Urinary bladder (tissue), 4 donors: ENCODE data around the gene PRODH2. TPM values are rescaled to one million over a fixed set of nuclear protein-coding genes. Genes with fewer than 3 reads are reported as not detected.

Experiments used
- DNase-seq: peaks from one replicate; pipeline ENCODE4 v3.0.0-alpha.2; 2015; ENCODE audit errors: extremely low spot score
- H3K27ac ChIP-seq: one replicate; pipeline ENCODE4 v1.5.1; 2013; ENCODE audit warnings: low read depth, mild to moderate bottlenecking, moderate library complexity
- H3K36me3 ChIP-seq: one replicate; pipeline ENCODE4 v1.6.1; 2013; ENCODE audit warnings: mild to moderate bottlenecking, moderate library complexity; ENCODE audit not compliant: insufficient read depth
- H3K4me1 ChIP-seq: one replicate; pipeline ENCODE4 v1.6.1; 2013; ENCODE audit warnings: mild to moderate bottlenecking, moderate library complexity; ENCODE audit not compliant: insufficient read depth
- H3K4me3 ChIP-seq: one replicate; pipeline ENCODE4 v1.5.1; 2013; ENCODE audit warnings: low read depth, low read length
- WGBS: extraction: QIAGEN DNeasy Blood & Tissue Kit; methylation state at CpG from one replicate; pipeline ENCODE4 v1.1.7; 2013; 5-methylcytosine and 5-hydroxymethylcytosine counted together
- polyA plus RNA-seq: library from polyadenylated mRNA; stranded (reverse); fragments of 200-250 nt; gene quantifications from one replicate; pipeline ENCODE4 v1.2.3, GENCODE V29; 2013
- total RNA-seq: library from RNA; depleted of rRNA; stranded (reverse); fragments of >200 nt; gene quantifications from one replicate; pipeline ENCODE4 v1.2.3, GENCODE V29; 2014
- donor health status: healthy with polysubstance abuse.
- donor health status: healthy.

Gene PRODH2
- total RNA-seq: not detected
- polyA plus RNA-seq: 0.18 TPM

- no peaks in the 10 kb centered on the region for H3K4me1 ChIP-seq
- no peak within 1 kb of the TSS for H3K4me3 ChIP-seq
- 74% methylated on average over 26 of the region's 26 CpGs for WGBS
- H3K36me3 ChIP-seq: no peaks in the 10 kb centered on the region
- DNase-seq: no peak
- no peak within 1 kb of the TSS for H3K27ac ChIP-seq
Measured at GRCh38 chr19:35812220-35813042, at the start of gene PRODH2. Gene PRODH2 (minus strand): TSS chr19:35812845. CDS start chr19:35812805, 40 bp downstream.

- Histone ChIP-seq H3K27ac (no peak overlapping the region), H3K4me3 (no peak overlapping the region), H3K4me1 (no peaks in the 10 kb centered on the region), H3K36me3 (no peaks in the 10 kb centered on the region)
- 53% methylated on average over 19 of the region's 19 CpGs for WGBS
- DNase-seq: no peak
Measured at GRCh38 chr19:35861640-35862160, 49.1 kb upstream of the PRODH2 start.

- 11% methylated on average over 55 of the region's 55 CpGs for WGBS
- no peaks in the 10 kb centered on the region for H3K36me3 ChIP-seq
Measured at GRCh38 chr19:35860818-35861639, 48.4 kb upstream of the PRODH2 start.

GRCh38 chr19:35860436-35860817 is 47.8 kb upstream of the PRODH2 start:
- no peak for DNase-seq
- no peak overlapping the region for H3K27ac ChIP-seq
- H3K36me3 ChIP-seq: no peaks in the 10 kb centered on the region
- H3K4me1 ChIP-seq: no peaks in the 10 kb centered on the region
- WGBS: 19% methylated on average over 24 of the region's 24 CpGs
- H3K4me3 ChIP-seq: no peak overlapping the region

More at GRCh38 chr19:35860818-35861639, 48.4 kb upstream of the PRODH2 start:
- DNase-seq: no peak
- Histone ChIP-seq H3K4me1 (no peaks in the 10 kb centered on the region), H3K27ac (no peak overlapping the region), H3K4me3 (no peak overlapping the region)

GRCh38 chr19:35859414-35859813 is 46.8 kb upstream of the PRODH2 start:
- 76% methylated on average over 4 of the region's 4 CpGs for WGBS
- Histone ChIP-seq H3K27ac (no peak overlapping the region), H3K4me1 (no peaks in the 10 kb centered on the region), H3K4me3 (no peak overlapping the region), H3K36me3 (no peaks in the 10 kb centered on the region)
- DNase-seq: no peak

GRCh38 chr19:35858311-35858710 is 45.7 kb upstream of the PRODH2 start:
- H3K36me3 ChIP-seq: no peaks in the 10 kb centered on the region
- no peak overlapping the region for H3K27ac ChIP-seq
- no peak for DNase-seq
- 82% methylated on average over 6 of the region's 6 CpGs for WGBS
- H3K4me3 ChIP-seq: no peak overlapping the region
- H3K4me1 ChIP-seq: no peaks in the 10 kb centered on the region

- no peak for DNase-seq
- Histone ChIP-seq H3K27ac (no peak within 1 kb of the TSS), H3K4me1 (no peaks in the 10 kb centered on the region), H3K4me3 (peak within 1 kb of the TSS; percentile 39), H3K36me3 (no peaks in the 10 kb centered on the region)
- WGBS: under 1% methylated on average over 42 of the region's 42 CpGs
Measured at GRCh38 chr19:35856546-35857149, 44.0 kb upstream of the PRODH2 start, which contains the start of gene KIRREL2. Gene KIRREL2 (plus strand): TSS chr19:35856911. CDS start chr19:35857120, 209 bp downstream.

- Histone ChIP-seq H3K36me3 (no peaks in the 10 kb centered on the region), H3K27ac (no peak overlapping the region), H3K4me3 (no peak overlapping the region), H3K4me1 (no peaks in the 10 kb centered on the region)
- 70% methylated on average over 8 of the region's 8 CpGs for WGBS
- DNase-seq: no peak
Measured at GRCh38 chr19:35853038-35853756, 40.6 kb upstream of the PRODH2 start.

GRCh38 chr19:35852029-35852780 is 39.6 kb upstream of the PRODH2 start, which contains the start of gene NPHS1:
Gene NPHS1 (minus strand): TSS chr19:35852504. CDS start chr19:35851837, 667 bp downstream.
- H3K27ac ChIP-seq: no peak within 1 kb of the TSS
- no peaks in the 10 kb centered on the region for H3K36me3 ChIP-seq
- no peaks in the 10 kb centered on the region for H3K4me1 ChIP-seq
- no peak within 1 kb of the TSS for H3K4me3 ChIP-seq
- WGBS: 41% methylated on average over 9 of the region's 9 CpGs
- no peak for DNase-seq

- no peak for DNase-seq
- H3K4me1 ChIP-seq: no peaks in the 10 kb centered on the region
- H3K36me3 ChIP-seq: no peaks in the 10 kb centered on the region
- no peak overlapping the region for H3K27ac ChIP-seq
- 43% methylated on average over 32 of the region's 32 CpGs for WGBS
- no peak overlapping the region for H3K4me3 ChIP-seq
Measured at GRCh38 chr19:35851213-35852028, 38.8 kb upstream of the PRODH2 start.

GRCh38 chr19:35848919-35849505 is 36.4 kb upstream of the PRODH2 start:
- no peak overlapping the region for H3K4me3 ChIP-seq
- no peak overlapping the region for H3K27ac ChIP-seq
- peaks cover 2% of the 10 kb centered on the region for H3K4me1 ChIP-seq
- H3K36me3 ChIP-seq: no peaks in the 10 kb centered on the region
- 91% methylated on average over 18 of the region's 18 CpGs for WGBS
- DNase-seq: no peak
